ENCODE measurements around the gene PIGQ.

PIGQ gene

DNA sequence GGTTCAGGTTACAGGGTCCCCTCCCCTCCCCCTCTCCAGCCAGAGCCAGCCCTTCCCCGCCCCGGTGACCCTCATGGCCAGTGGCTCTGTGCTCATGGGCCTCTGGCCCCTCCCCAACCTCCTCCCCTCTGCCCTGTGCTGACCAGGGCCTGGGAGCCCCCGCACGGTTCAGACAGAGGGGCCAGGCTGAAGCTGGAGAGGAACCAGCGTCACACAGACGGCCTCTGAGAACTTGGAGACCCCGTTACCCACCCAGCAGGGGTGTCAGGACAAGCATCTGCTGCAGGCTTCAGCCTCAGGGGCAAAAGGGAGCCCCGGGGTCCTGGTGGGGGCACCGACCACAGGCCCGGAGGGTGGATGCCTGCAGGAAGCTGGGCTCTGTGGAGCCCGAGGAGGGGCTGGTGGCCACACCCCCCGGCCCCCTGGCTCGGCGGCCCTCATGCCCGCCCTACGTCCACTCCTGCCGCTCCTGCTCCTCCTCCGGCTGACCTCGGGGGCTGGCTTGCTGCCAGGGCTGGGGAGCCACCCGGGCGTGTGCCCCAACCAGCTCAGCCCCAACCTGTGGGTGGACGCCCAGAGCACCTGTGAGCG, 61.1 kb downstream of the PIGQ start, which contains the start of gene WFIKKN1:
TSS of gene WFIKKN1 (plus strand) at position 171 of the 591 bp plus-strand sequence. CDS start at position 440, 269 bp downstream.
- DNase-seq: no peak

DNA sequence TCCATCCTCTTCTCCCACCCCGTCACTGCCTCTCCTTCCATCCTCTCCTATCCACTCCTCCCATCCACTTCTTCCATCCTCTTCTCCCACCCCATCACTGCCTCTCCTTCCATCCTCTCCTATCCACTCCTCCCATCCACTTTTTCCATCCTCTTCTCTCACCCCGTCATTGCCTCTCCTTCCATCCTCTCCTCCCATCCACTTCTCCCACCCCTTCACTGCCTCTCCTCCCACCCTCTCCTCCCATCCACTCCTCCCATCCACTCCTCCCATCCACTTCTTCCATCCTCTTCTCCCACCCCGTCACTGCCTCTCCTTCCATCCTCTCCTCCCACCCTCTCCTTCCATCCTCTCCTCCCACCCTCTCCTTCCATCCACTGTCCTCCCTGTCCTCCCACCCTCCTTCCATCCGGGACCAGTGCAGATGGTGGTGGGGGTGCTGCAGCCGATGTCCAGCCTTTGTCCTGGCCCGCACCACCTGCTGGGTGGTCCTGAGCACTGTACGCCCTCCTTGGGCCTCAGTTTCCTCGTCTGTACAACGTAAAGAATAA, 62.1 kb downstream of the PIGQ start:
- no peak for DNase-seq

DNA sequence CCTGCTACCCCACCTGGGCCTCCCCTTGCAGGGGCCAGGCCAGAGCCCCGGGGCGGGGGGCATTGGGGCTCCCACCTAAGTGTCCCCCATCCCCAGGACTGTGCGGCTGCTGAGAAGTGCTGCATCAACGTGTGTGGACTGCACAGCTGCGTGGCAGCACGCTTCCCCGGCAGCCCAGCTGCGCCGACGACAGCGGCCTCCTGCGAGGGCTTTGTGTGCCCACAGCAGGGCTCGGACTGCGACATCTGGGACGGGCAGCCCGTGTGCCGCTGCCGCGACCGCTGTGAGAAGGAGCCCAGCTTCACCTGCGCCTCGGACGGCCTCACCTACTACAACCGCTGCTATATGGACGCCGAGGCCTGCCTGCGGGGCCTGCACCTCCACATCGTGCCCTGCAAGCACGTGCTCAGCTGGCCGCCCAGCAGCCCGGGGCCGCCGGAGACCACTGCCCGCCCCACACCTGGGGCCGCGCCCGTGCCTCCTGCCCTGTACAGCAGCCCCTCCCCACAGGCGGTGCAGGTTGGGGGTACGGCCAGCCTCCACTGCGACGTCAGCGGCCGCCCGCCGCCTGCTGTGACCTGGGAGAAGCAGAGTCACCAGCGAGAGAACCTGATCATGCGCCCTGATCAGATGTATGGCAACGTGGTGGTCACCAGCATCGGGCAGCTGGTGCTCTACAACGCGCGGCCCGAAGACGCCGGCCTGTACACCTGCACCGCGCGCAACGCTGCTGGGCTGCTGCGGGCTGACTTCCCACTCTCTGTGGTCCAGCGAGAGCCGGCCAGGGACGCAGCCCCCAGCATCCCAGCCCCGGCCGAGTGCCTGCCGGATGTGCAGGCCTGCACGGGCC, 62.9 kb downstream of the PIGQ start:
- DNase-seq: no peak

DNA sequence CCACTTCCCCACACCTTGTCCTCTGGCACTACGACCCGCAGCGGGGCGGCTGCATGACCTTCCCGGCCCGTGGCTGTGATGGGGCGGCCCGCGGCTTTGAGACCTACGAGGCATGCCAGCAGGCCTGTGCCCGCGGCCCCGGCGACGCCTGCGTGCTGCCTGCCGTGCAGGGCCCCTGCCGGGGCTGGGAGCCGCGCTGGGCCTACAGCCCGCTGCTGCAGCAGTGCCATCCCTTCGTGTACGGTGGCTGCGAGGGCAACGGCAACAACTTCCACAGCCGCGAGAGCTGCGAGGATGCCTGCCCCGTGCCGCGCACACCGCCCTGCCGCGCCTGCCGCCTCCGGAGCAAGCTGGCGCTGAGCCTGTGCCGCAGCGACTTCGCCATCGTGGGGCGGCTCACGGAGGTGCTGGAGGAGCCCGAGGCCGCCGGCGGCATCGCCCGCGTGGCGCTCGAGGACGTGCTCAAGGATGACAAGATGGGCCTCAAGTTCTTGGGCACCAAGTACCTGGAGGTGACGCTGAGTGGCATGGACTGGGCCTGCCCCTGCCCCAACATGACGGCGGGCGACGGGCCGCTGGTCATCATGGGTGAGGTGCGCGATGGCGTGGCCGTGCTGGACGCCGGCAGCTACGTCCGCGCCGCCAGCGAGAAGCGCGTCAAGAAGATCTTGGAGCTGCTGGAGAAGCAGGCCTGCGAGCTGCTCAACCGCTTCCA, 63.7 kb downstream of the PIGQ start:
- DNase-seq: no peak
